ENCODE measurements around the gene GOLGA7B. TPM values are rescaled to one million over a fixed set of nuclear protein-coding genes. Genes with fewer than 3 reads are reported as not detected.

GOLGA7B gene
- polyA plus RNA-seq (2013) = 0.01 TPM

DNA sequence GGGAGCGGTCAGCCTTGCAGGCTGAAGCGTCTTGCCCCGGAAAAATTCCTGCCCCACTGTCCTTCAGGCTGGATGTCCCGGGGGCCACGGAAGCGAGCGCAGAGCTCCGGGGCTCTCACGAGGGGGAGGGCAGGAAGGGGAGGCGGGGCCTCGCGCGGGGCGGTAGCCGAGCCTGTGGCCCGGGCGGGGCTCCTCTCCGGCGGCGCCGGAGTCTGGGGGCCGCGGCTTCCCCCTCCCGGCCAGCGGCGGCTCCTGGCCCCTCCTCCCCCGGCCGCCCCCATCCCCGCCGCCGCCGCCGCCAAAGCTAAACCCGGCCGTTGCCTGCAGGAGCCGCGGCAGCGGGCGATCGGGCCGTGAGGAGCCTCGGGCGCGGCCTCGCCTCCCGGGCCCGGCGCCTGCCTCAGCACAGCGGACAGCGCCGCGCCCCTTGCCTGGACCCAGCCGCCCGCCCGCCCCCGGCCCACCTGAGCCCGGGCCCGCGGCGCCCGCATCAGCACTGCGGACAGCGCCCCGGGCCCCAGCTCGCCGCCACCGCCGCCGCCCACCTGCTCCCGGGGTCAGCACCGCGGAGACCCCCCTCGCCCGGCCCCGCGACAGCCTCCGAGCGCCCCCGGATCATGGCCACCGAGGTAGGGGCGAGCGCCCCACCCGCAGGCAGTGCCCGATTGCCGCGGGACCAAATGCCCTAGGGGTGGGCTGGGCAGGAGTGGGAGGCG, at the start of gene GOLGA7B:
Gene GOLGA7B (plus strand): TSS at position 157 of the 716 bp plus-strand sequence. CDS start 461 bp downstream, at position 618.
- WGBS (ENCODE audit: insufficient coverage) = under 1% methylated on average over 59 of the region's 87 CpGs
- ChIA-PET POLR2A (interaction anchor here (1.0 kb wide), 1 partner anchor 24 kb away, joined by 3 read pairs; no protein-coding TSS in a partner anchor), CTCF (interaction anchor here (0.6 to 2.2 kb wide), 5 partner anchors 9 to 259 kb away, joined by 3 to 5 read pairs (median 3); no protein-coding TSS in a partner anchor)
- peak; percentile 43 to 79 (median 70) for DNase-seq
- Histone ChIP-seq H3K4me1 (ENCODE audit: control extremely low read depth in 1 of 4, control insufficient read depth in 4 of 4, insufficient read depth in 4 of 4, low read length in 3 of 4) (peaks cover 0 to 13% (median 12%) of the 10 kb centered on the region in 4 experiments), H3K27me3 (replicated peaks in 2 of 5; ENCODE audit: control insufficient read depth in 4 of 5, insufficient read depth in 5 of 5, low read length in 4 of 5) (peaks cover 0 to 85% (median 37%) of the 10 kb centered on the region in 5 experiments), H3K9me3 (ENCODE audit: control extremely low read depth in 1 of 5, control insufficient read depth in 4 of 5, insufficient read depth in 2 of 5, low read depth in 1 of 5, low read length in 4 of 5) (no peaks in the 10 kb centered on the region), H3K4me3 (ENCODE audit: control insufficient read depth in 1 of 7, extremely low read depth in 1 of 7, insufficient read depth in 4 of 7, low read depth in 2 of 7, low read length in 6 of 7) (peak within 1 kb of the TSS in 4 of 7 experiments; percentile 23 to 69 (median 58)), H3K36me3 (ENCODE audit: control insufficient read depth in 4 of 4, insufficient read depth in 4 of 4, low read length in 3 of 4) (no peaks in the 10 kb centered on the region), H3K27ac (ENCODE audit: insufficient read depth in 1 of 2, low read depth in 1 of 2, low read length in 2 of 2, poor library complexity in 1 of 2, severe bottlenecking in 2 of 2) (no peak within 1 kb of the TSS)

DNA sequence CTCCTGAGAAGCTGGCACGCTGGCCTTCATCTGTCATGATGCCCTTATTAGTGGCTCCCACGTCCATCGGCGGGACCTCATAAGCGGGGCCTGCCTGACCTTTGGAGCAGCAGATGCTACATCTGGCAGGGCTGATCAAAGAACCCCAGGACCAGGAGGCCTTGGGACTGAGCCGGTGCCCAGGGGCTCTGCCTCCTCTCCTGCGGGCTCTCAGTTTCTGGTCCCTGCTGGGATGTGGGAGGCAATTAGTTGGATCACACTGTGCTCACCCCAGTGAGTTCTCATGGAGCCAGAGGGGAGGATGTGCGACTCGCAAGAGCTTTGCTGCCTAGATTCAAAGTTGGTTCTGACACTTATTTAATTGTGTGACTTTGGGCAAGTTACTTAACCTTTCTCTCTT, 49.2 kb upstream of the GOLGA7B start:
- POLR2A ChIA-PET = no interaction called here
- Histone ChIP-seq H3K9me3 (ENCODE audit: control extremely low read depth in 1 of 5, control insufficient read depth in 4 of 5, insufficient read depth in 2 of 5, low read depth in 1 of 5, low read length in 4 of 5) (peaks cover 0 to 12% (median 3%) of the 10 kb centered on the region in 5 experiments), H3K27me3 (replicated peaks in 2 of 5; ENCODE audit: control insufficient read depth in 4 of 5, insufficient read depth in 5 of 5, low read length in 4 of 5) (peaks cover 0 to 30% (median 10%) of the 10 kb centered on the region in 5 experiments), H3K4me1 (ENCODE audit: control extremely low read depth in 1 of 4, control insufficient read depth in 4 of 4, insufficient read depth in 4 of 4, low read length in 3 of 4) (peaks cover 0 to 5% (median 2%) of the 10 kb centered on the region in 4 experiments), H3K4me3 (ENCODE audit: control insufficient read depth in 1 of 7, extremely low read depth in 1 of 7, insufficient read depth in 4 of 7, low read depth in 2 of 7, low read length in 6 of 7) (no peak overlapping the region), H3K36me3 (ENCODE audit: control insufficient read depth in 4 of 4, insufficient read depth in 4 of 4, low read length in 3 of 4) (no peaks in the 10 kb centered on the region), H3K27ac (ENCODE audit: insufficient read depth in 1 of 2, low read depth in 1 of 2, low read length in 2 of 2, poor library complexity in 1 of 2, severe bottlenecking in 2 of 2) (no peak overlapping the region)
- 96% methylated on average over 4 of the region's 9 CpGs for WGBS (ENCODE audit: insufficient coverage)
- DNase-seq = no peak
- CTCF ChIA-PET = interaction anchor here (0.7 to 2.0 kb wide), 2 partner anchors 8 to 10 kb away, joined by 3 to 11 read pairs; no protein-coding TSS in a partner anchor

DNA sequence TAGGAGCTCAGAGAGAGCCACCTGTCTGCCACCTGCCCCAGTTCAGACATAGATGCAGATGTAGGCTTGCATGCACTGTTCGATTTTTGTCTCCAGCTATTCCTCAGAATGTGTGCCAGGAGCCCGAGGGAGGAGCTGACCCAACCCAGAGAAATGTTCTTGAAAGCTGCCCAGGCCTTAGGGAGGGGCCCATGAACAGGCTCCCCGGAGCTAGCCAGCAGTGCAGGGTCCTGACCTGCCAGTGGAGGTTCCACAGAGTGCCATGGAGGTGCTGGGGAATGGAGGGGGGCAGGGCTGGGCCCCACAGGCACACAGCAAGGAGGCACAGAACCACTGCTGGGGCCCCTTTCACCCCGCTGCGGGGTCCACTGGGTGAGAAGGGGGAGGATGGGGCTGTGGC, 48.2 kb upstream of the GOLGA7B start:
- ChIA-PET CTCF (interaction anchor here (0.8 to 2.0 kb wide), 4 partner anchors 9 to 67 kb away, joined by 3 to 11 read pairs (median 4); no protein-coding TSS in a partner anchor), POLR2A (no interaction called here)
- no peak for DNase-seq
- Histone ChIP-seq H3K36me3 (ENCODE audit: control insufficient read depth in 4 of 4, insufficient read depth in 4 of 4, low read length in 3 of 4) (no peaks in the 10 kb centered on the region), H3K27me3 (replicated peaks in 2 of 5; ENCODE audit: control insufficient read depth in 4 of 5, insufficient read depth in 5 of 5, low read length in 4 of 5) (peaks cover 0 to 25% (median 10%) of the 10 kb centered on the region in 5 experiments), H3K4me1 (ENCODE audit: control extremely low read depth in 1 of 4, control insufficient read depth in 4 of 4, insufficient read depth in 4 of 4, low read length in 3 of 4) (peaks cover 0 to 4% (median 2%) of the 10 kb centered on the region in 4 experiments), H3K27ac (ENCODE audit: insufficient read depth in 1 of 2, low read depth in 1 of 2, low read length in 2 of 2, poor library complexity in 1 of 2, severe bottlenecking in 2 of 2) (no peak overlapping the region), H3K9me3 (ENCODE audit: control extremely low read depth in 1 of 5, control insufficient read depth in 4 of 5, insufficient read depth in 2 of 5, low read depth in 1 of 5, low read length in 4 of 5) (peaks cover 0 to 12% (median 3%) of the 10 kb centered on the region in 5 experiments), H3K4me3 (ENCODE audit: control insufficient read depth in 1 of 7, extremely low read depth in 1 of 7, insufficient read depth in 4 of 7, low read depth in 2 of 7, low read length in 6 of 7) (no peak overlapping the region)
- WGBS (ENCODE audit: insufficient coverage) = 87% methylated on average over 5 of the region's 5 CpGs

DNA sequence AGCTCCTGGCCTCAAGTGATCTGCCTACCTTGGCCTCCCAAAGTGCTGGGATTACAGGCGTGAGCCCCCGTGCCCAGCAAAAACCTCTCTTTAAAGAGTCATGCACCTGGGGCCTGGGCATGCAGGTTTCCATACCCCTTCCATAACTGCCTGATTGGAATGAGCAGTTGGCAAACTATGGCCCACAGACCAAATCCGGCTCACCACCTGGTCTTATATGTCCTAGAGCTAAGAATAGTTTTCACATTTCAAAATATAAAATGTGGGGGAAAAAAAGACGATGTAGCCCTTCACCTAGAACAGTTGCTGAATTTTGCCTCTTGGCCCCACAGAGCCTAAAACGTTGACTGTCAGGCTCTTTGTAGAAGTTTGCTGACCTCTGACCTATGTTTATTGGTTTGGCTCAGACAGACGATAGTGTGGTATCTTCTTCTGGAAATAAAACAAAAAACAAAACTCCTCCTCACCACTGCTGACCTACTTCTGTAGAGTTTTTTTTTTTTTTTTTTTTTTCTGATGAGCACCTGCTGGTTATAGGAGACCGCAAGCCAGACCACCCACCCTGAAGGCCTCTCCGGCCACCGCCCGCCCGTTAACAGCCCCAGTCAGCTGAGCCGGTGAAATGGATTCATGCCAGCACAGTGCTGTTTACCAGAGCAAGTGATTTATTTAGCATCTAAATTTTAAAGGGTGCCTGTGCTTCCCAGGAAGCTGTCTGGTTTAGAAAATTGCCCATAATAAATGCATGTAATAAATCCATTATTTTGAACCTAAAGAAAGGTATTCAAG, 44.4 kb upstream of the GOLGA7B start:
- whole genome bisulfite sequencing (ENCODE audit: insufficient coverage) = 93% methylated on average over 8 of the region's 12 CpGs
- no peak overlapping the region for H3K27ac ChIP-seq (ENCODE audit: insufficient read depth in 1 of 2, low read depth in 1 of 2, low read length in 2 of 2, poor library complexity in 1 of 2, severe bottlenecking in 2 of 2)
- no peak overlapping the region for H3K4me3 ChIP-seq (ENCODE audit: control insufficient read depth in 1 of 7, extremely low read depth in 1 of 7, insufficient read depth in 4 of 7, low read depth in 2 of 7, low read length in 6 of 7)
- ChIA-PET CTCF (interaction anchor here (1.5 kb wide), 1 partner anchor 13 kb away, joined by 3 read pairs; no protein-coding TSS in a partner anchor), POLR2A (no interaction called here)
- no peaks in the 10 kb centered on the region for H3K36me3 ChIP-seq (ENCODE audit: control insufficient read depth in 4 of 4, insufficient read depth in 4 of 4, low read length in 3 of 4)
- H3K4me1 ChIP-seq (ENCODE audit: control extremely low read depth in 1 of 4, control insufficient read depth in 4 of 4, insufficient read depth in 4 of 4, low read length in 3 of 4) = no peaks in the 10 kb centered on the region
- peaks cover 0 to 12% (median 2%) of the 10 kb centered on the region in 5 experiments for H3K27me3 ChIP-seq (replicated peaks in 2 of 5; ENCODE audit: control insufficient read depth in 4 of 5, insufficient read depth in 5 of 5, low read length in 4 of 5)
- no peaks in the 10 kb centered on the region for H3K9me3 ChIP-seq (ENCODE audit: control extremely low read depth in 1 of 5, control insufficient read depth in 4 of 5, insufficient read depth in 2 of 5, low read depth in 1 of 5, low read length in 4 of 5)
- DNase-seq = no peak

DNA sequence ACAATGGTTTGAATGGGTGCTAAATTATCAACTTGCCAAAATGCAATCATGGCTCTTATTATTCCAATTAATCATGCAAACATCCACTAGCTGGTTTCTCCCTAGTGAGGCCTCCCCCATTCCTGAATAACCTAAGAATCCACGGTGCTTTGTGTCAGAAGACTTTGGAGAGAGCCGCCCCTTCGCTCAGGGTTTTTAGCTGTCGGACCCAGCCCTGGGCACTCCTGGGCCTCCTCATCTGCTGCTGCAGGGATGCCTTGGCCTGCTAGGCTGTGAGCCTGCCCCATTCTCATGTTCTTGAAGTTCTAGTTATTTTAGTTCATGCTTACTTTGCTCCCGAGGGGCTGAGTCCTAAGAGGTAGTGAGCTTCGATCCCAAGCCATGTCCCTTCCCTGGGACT, 43.7 kb upstream of the GOLGA7B start:
- Histone ChIP-seq H3K4me3 (ENCODE audit: control insufficient read depth in 1 of 7, extremely low read depth in 1 of 7, insufficient read depth in 4 of 7, low read depth in 2 of 7, low read length in 6 of 7) (no peak overlapping the region), H3K9me3 (ENCODE audit: control extremely low read depth in 1 of 5, control insufficient read depth in 4 of 5, insufficient read depth in 2 of 5, low read depth in 1 of 5, low read length in 4 of 5) (no peaks in the 10 kb centered on the region), H3K36me3 (ENCODE audit: control insufficient read depth in 4 of 4, insufficient read depth in 4 of 4, low read length in 3 of 4) (no peaks in the 10 kb centered on the region), H3K27ac (ENCODE audit: insufficient read depth in 1 of 2, low read depth in 1 of 2, low read length in 2 of 2, poor library complexity in 1 of 2, severe bottlenecking in 2 of 2) (no peak overlapping the region), H3K4me1 (ENCODE audit: control extremely low read depth in 1 of 4, control insufficient read depth in 4 of 4, insufficient read depth in 4 of 4, low read length in 3 of 4) (no peaks in the 10 kb centered on the region), H3K27me3 (replicated peaks in 2 of 5; ENCODE audit: control insufficient read depth in 4 of 5, insufficient read depth in 5 of 5, low read length in 4 of 5) (peaks cover 0 to 11% (median 3%) of the 10 kb centered on the region in 5 experiments)
- POLR2A ChIA-PET = interaction anchor here (0.6 kb wide), 1 partner anchor 51 kb away, joined by 3 read pairs; no protein-coding TSS in a partner anchor
- CTCF ChIA-PET = interaction anchor here (1.6 to 2.4 kb wide), 2 partner anchors 15 to 16 kb away, joined by 4 to 5 read pairs; no protein-coding TSS in a partner anchor
- DNase-seq = no peak
- WGBS (ENCODE audit: insufficient coverage) = 96% methylated on average over 6 of the region's 6 CpGs

DNA sequence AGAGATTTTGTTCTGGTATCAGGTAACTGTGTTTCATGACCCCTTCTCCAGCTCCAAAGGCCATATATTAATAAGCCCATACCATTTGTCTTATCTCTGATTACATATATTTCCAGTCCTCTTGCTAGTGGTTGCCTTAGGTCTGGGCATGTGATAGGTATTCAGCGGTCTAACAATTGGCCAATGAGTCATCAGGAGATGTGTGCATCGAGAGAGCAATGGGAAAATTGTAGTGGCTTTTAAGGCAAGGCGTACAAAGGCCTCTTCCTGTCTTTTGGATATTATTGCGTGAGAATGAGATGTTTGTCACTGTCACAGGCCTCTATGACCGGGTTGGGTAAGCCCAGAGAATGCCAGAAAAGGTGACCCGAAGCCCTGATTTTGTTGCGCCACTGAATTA, 39.2 kb upstream of the GOLGA7B start:
- H3K27me3 ChIP-seq (replicated peaks in 2 of 5; ENCODE audit: control insufficient read depth in 4 of 5, insufficient read depth in 5 of 5, low read length in 4 of 5) = peaks cover 0 to 12% (median 5%) of the 10 kb centered on the region in 5 experiments
- H3K9me3 ChIP-seq (ENCODE audit: control extremely low read depth in 1 of 5, control insufficient read depth in 4 of 5, insufficient read depth in 2 of 5, low read depth in 1 of 5, low read length in 4 of 5) = no peaks in the 10 kb centered on the region
- POLR2A ChIA-PET = no interaction called here
- no peak overlapping the region for H3K4me3 ChIP-seq (ENCODE audit: control insufficient read depth in 1 of 7, extremely low read depth in 1 of 7, insufficient read depth in 4 of 7, low read depth in 2 of 7, low read length in 6 of 7)
- no peaks in the 10 kb centered on the region for H3K4me1 ChIP-seq (ENCODE audit: control extremely low read depth in 1 of 4, control insufficient read depth in 4 of 4, insufficient read depth in 4 of 4, low read length in 3 of 4)
- no peak overlapping the region for H3K27ac ChIP-seq (ENCODE audit: insufficient read depth in 1 of 2, low read depth in 1 of 2, low read length in 2 of 2, poor library complexity in 1 of 2, severe bottlenecking in 2 of 2)
- DNase-seq = no peak
- CTCF ChIA-PET = interaction anchor here (1.1 to 1.4 kb wide), 2 partner anchors 9 to 17 kb away, joined by 3 read pairs; no protein-coding TSS in a partner anchor
- H3K36me3 ChIP-seq (ENCODE audit: control insufficient read depth in 4 of 4, insufficient read depth in 4 of 4, low read length in 3 of 4) = no peaks in the 10 kb centered on the region
- WGBS (ENCODE audit: insufficient coverage) = 83% methylated on average over 3 of the region's 7 CpGs

Measured in common myeloid progenitor, CD34-positive (primary cell).